NCI-H2196 treated with DMSO at 0.1 percent for 48 hours (cell line): ENCODE measurements around the gene STRA6.
A peak's percentile ranks its signal among the peaks of the same experiment; 100 is the strongest.

Source experiments
- DNase-seq: peaks from one replicate; lab custom pipeline; 2025; ENCODE audit not compliant: unreplicated experiment; lab: John Stamatoyannopoulos, UW

Gene STRA6, protein sequence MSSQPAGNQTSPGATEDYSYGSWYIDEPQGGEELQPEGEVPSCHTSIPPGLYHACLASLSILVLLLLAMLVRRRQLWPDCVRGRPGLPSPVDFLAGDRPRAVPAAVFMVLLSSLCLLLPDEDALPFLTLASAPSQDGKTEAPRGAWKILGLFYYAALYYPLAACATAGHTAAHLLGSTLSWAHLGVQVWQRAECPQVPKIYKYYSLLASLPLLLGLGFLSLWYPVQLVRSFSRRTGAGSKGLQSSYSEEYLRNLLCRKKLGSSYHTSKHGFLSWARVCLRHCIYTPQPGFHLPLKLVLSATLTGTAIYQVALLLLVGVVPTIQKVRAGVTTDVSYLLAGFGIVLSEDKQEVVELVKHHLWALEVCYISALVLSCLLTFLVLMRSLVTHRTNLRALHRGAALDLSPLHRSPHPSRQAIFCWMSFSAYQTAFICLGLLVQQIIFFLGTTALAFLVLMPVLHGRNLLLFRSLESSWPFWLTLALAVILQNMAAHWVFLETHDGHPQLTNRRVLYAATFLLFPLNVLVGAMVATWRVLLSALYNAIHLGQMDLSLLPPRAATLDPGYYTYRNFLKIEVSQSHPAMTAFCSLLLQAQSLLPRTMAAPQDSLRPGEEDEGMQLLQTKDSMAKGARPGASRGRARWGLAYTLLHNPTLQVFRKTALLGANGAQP

DNA sequence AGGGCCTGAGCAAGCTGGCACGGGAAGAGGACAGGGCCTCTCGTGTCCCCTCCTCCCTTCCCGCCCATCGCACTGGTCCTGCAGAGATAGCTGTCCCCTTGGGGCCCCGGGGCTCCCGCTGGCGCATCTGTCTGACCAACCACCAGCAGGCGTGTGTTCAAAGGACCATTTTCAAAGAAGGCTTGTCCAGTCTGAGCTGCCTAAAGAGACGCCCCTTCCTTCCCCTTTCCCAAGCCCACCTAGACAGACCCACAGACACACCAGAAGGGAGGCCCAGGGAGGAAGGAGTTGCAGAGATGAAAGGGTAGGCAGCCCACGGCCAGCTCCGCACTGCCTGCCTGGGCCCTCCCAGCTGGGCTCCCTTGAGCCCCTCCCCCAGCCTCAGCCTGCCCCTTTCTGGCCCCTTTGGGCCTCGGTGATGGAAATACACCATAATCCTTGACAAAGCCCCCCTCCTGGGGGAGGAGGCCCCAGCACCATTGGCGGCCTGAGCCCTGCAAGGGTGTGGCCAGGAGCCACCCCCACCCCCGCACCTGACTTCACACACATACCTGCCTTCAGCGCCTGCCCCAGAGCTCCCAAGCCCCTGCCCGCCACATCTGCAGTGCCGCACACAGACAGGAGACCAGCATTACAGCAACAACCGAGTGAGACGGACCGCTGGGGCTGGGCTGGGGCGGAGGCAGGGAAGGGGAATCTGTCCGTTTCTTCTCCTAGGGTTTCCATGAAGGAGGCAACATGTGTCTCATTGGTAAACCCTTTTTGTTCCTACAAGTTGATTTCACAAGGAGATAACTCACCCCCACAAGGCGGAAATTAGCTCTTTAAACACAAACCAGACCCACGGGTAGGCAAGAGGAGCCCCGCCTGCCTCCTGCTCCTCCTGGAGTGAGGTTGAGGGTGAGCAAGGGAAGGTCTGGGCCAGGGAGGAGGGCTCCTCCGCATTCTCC, at the start of gene STRA6:
Gene STRA6, minus strand, starts transcription at position 336 of the 950 bp plus-strand sequence. CDS start 520 bp downstream, outside the sequence.
- no peak for DNase-seq

DNA sequence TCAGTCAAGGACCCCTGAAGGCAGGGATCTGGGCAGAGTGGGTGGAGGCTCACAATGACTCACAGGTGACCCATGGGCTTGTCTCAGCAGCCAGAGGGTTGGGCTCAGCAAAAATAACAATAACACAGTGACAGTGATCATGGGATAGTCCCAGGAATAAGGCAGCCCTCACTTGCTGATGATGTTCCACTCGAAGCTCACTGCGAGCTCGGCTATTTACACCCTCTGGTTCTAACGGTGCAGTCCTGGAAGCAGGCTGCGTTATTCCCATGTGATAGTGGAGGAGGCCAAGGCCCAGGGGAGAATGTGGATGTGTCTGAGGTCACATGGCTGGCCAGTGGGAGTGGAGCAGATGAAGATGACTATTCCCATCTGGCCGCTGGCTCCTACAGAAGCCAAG, 49.7 kb upstream of the STRA6 start:
- DNase-seq: no peak

DNA sequence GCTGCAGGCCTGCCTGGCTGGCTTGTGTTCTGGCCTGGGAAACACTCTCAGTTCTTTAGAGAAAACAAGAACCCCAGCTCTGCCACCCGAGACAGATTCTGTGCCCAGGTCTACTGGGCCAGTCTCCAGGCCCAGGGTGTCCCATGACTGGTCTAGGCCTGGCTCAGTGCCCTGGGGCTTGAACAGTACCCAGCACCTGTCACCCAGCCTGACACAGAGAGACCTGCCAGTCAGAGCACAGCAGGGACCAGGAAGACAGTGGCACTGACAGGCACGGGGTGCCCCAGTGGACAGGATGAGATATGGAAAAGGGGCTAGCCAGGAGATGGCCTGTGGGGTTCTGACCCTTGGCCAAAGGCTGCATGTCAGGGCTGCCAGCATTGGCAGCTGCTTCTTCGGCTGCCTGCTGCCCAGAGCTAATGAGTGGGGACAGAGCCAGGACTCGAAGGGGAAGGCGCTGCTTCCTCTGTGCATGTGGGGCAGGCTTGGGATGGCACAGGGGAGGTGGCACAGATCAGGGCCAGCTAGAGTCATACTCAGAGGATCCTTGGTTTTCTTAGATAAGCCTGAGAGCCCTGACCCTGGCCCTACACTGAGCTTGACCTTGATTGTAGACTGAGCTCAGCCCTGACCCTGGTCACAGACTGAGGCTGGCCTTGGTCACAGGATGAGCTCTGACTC, 48.7 kb upstream of the STRA6 start:
- DNase-seq: peak; percentile 54

DNA sequence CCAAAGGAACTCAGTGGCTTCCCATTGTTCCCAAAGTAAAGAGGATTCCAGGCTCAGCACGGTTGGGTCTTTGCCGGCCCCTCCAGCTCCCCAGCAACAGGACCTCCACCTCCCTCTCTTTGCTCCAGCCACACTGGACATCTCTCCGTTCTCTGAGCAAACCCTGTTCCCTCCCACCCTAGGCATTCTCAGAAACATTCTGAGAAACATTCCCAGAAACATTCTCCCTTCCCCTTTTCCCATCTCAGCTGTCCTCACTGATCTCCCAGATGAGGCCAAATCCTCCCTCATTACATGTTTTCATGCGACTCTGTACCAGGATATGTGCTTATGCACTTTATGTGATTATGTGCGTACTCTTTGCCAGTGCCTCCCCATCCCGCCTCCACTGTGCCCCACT, 47.7 kb upstream of the STRA6 start:
- no peak for DNase-seq

DNA sequence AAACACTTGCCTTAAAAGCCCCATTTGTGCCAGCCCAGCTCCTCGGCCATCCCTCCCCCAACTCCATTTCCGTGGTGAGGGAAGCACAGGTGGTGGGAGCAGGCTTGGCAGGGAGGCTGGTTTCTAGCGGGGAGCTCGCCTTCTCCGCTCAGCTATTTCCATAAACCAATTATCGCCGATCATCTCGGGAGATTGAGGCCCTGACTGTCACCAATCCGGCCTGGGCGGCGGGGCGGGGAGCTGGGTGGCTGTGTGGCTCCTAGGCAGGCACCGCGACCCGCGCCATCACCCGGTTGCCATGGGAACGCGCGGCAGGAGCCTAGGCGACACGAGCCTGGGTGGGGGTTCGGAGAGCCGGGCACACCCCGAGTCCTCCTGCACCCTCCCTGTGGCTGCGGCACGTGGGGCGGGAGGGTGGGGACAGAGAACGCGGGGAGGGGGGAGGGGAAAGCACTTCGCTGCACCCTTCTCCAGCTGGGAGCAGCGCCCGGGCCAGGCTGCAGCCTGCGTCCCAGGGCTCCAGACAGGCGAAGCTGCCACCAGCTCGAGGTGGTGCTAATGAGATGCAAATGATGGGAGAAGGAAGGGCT, 42.9 kb upstream of the STRA6 start:
- DNase-seq: peak; percentile 85

DNA sequence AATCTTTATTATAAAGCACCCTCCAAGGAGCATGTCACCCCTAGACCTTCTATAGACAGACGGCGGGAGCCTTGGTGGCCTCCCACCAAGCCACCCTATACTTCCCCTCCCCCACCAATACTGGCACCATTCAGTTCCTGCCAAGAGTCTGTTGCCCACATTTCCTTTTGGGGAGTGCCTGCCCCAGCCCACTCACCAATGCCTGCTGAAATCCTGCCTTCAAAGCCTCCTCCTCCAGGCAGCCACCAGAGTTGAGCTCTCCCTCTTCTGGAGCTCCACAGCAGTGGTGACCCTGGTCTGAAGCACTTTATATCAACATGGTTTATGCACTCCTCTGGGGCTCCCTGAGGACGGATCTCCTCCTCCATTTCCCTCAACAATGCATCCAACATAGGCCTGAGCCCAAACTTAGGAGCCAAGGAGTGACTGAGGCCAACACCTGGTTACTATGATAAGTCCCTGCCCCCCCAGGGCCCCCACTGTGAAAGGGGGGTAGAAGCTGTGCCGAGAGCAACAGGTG, 42.3 kb upstream of the STRA6 start:
- DNase-seq: no peak

DNA sequence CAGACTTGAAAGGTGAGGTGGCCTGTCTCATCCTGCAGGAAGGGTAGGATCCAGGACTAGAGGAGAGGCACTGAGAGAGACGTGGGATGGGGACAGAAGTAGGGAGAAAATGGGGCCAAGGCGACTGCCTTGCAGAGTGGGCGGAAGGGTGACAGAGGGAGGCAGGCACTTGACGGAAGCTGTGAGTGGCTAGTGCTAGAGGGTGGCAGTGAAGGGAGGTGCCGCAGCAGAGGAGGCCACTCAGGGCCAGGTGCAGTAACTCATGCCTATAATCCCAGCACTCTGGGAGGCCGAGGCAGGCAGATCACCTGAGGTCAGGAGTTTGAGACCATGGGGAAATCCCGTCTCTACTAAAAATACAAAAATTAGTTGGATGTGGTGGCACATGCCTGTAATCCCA, 40.8 kb upstream of the STRA6 start:
- DNase-seq: no peak

DNA sequence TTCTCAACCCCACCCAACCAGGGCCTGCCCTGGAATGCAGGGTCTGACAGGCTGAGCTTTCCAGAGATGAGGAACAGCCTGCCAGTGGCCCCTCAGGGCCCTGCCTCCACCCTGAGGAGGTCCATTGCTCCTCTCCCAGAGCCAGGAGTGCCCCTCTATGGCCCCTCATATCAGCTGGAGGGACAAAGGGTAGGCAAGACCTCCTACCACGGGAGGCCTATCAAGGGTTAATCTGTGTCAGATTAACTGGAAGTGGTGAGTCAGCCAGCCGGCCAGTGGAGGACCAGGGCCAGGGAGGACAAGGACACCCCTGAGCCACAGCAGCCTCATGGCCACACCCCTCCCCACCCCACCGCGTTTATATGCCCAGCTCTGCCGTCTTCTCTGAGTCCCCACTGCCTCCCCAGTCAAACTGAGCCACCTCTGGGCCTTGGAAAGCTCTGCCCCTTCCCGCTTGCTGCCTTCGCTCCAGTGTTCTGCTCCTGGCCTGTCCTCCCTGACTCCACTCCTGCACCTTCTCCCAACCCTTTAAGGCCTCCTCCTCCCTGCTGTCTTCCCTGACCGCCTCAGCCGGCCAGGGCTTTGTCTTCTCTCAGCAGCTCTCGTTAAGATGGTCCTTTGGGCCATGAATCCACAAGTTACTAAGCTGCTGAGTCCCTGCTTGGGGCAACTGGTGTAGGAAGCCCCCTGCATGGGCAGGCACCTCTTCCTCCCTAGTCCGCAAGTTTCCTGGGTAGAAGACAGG, 40.0 kb upstream of the STRA6 start:
- no peak for DNase-seq

DNA sequence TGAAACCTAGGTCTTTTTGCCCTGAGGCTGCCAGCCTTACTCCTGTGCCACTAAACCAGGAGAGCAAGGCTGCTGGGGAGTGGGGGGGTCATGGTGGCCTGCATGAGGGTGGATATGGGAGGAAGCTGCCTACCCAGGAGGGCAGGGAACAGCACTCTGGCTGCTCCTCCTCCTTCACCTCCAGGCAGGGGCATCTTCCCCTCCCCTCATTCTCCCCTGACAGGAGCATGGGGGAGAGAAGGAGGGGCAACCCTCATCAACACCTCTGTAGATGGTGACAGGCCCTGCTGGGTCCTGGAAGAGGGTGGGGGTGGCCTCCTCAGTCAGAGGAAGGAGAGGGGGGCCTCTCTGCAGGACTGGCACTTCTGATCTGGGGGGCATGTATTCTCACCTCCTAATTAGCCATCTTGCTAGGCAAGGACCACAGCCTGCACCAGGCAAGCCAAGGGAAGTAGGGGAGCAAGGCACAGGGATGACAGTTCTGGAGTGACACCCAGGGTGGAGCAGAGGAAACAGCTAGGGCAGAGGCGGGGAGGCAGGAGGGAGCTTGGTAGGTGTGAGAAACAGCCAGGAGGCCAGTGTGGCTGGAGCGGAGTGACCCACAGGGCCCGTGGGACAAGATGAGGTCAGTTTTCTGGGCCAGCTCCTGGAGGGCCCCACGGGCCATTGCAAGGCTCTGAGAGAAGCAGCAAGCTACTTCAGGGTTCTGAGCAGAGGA, 38.5 kb upstream of the STRA6 start:
- DNase-seq: no peak

DNA sequence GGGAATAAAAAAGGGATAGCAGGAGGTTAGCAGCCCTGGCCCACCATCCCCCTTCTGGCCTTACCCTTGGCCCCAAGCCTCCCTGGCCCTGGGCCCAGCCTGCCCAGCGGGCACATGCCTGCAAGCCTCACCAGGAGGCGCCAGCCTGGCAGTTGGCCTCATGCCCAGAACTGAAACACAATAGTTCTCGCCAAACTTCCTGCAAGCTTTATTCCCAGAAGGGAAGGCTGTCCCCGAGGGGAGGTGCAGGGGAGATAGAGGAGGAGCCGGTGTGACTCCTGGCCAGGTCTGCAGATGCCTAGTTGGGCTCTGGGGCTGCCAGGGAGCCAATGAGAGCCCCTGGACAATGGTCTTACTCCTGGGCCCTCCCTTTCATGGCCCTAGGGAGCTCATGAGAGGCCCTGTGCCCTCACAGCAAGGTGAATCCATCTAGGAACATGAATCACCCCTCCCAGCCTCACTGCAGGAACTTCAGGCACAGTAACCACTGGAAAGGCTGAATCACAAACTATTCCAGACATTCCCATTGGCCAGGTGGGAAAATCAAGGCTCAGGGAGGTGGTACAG, 37.5 kb upstream of the STRA6 start:
- DNase-seq: peak; percentile 92

DNA sequence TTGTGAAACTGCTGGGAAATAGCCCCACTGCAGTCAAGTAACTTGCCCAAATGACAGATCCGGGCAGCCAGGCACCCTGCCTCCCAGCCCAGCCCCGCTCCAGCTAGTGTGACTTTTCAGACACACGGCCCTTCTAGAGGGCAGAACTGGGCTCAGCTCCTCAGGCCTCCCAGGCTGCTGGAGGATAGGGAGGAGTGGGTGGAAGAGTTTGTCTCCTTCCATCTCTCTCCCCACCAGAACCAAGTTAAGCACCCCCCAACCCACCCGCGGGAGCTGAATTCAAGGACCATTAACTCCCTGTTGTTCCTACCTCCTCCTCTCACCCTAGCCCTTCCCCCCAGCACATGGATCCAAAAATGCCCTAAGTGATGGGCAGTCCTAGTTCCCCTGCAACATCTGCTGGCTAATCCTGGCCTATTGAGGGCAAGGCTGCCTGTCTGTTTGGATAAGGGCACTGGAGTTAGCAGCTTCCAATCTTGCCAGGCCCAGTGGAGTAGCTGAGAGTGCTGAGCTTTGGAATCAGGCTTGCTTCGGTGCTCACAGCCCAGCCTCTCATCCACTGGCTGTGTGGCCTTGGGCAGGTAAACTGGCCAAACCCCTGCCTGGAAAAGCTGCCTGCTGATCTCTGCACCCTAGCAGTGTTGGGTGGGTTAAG, 36.6 kb upstream of the STRA6 start:
- DNase-seq: peak; percentile 26

DNA sequence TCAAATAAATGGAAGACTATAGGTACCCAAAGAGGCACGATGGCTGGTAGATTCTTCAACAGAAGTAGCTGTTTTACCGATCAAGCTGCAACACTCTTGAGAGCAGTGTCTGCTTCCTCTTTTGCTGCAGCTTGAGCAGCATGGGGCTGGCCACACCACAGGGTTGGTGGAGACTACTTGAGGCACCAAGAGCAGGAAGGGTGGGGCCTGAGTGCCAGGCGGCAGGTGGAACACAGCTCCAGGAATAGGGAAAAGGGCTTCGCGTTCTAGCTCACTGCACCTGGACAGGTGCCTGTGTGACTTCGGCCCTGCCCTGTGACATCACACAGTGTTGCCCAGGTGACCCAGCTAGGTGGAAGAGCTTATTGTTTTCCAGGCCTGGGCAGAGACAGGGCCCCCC, 33.4 kb upstream of the STRA6 start, which contains the start of gene CCDC33:
Gene CCDC33, plus strand, starts transcription at position 365 of the 400 bp plus-strand sequence. CDS start 394 bp downstream, outside the sequence.
- peak; percentile 69 for DNase-seq

DNA sequence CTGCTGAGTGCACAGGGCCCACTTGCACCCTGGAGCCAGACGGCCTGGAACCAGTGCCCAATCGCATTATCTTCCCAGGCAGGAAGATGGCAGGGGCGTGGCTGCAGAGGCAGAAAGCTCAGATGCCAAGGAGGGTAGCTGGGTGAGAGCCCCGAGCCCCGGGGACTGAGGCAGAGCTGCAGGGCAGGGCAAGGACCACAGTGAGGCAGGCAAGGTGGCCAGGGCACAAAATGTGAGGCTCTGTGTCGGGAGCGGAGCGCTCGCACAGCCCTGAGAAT, 31.9 kb upstream of the STRA6 start:
- no peak for DNase-seq

DNA sequence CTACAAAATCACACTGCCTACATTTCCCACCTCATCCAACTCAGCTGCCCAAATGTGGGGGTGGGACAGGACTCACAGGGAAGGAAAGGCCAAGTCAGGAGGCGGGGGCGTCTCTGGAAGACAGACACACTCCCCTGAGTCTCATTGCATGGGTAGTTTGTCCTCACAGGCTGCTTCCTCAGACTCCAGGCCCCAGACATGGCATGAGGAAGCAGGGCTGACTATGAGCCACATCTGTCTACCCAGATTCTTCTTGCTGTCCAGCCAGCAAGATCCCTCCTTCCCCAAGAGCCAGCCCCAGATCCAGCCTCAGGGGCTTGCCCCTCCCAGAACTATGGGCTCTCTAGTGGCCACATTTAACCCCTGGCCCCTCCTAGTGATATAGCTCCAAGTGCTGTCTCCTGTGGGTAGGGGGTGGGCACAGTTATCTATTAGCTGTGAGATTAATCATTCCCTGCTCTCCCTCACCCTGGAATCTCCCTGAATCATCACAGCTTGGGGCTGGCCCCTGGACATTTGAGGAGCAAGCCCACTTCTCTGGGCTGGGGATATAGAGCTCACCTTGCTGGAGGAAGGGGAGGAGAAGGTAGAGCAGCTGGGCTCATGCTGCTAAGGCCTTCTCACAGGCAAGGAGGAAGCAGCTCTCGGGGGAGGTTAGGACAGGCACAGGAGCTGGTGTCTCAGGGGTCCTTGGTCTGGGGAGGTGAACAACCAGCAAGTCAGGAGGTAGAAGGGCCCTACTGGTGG, 31.4 kb upstream of the STRA6 start:
- no peak for DNase-seq

DNA sequence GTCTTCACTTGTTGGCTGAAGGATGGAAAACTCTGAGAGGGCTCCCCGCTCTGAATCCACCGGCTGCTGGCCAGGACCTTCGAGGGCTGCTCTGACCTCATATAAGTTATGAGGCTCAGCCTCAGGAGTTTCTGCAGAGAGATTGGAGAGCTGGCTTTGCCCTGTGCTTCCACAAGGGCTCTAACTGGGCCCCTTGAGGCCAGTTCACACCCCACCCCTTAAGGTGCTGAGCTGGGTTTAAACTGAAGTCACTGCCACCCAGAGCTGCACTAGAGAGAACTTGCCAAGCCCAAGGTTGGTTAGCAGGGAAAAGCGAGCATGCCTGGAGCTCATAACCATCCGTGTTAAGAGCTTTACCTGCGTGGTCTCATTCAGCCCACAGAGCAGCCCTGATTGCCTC, 30.8 kb upstream of the STRA6 start:
- no peak for DNase-seq

DNA sequence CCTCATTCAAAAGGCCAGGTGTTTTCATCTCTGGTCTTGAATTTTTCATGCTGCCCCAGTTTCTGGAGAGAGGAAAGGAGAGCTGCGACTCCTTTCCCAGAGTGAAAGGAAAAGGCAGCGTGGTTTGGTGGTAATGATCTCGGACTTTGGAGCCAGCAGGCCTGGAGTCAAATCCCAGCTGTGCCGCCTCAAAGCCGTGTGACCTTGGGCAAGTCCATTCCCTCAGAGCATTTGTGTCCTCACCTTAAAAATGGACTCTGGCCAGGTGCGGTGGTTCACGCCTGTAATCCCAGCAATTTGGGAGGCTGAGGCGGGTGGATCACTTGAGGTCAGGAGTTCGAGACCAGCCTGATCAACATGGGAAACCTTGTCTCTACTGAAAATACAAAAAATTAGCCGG, 28.9 kb upstream of the STRA6 start:
- no peak for DNase-seq

DNA sequence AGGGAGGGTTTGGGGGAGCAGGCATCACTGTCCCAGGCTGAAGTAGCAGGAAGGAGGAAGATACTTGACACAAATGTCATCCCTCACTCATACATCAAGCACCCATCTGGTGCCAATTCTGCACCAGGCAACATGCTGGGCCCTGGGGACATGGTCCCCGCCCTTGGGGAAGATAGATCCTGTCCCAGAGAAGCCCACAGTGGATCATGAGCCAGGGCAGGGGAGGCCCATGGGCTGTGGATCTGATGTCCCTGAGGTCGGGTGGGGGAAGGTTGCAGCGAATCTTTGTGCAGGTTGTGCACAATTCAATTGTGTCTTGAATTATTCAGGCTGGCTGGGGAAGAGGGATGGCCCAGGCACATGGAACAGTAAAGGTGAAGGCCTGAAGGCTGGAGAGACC, 27.1 kb upstream of the STRA6 start:
- DNase-seq: no peak

DNA sequence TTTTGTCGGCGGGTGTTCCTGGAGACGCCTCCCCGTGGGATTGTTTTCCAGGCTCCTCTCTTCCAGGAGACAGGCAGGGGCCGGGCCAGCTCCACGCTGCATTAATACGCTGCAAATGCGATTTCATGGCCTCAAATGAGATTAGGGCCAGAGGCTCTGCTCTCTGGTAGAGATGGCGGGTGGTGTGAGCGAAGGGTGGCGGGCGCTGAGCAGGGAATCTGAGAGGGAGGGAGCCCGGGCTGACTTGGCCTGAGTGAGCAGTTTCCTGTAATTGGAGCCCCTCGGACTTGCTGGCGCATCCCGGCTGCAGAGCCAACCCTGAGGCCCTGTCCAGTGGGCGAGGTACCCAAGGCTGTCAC, 26.1 kb upstream of the STRA6 start:
- peak; percentile 18 for DNase-seq
